ENCODE measurements around the gene TMEM242. TPM values are rescaled to one million over a fixed set of nuclear protein-coding genes. Genes with fewer than 3 reads are reported as not detected.

TMEM242 gene
- total and polyA plus RNA-seq, 10 of the 15 experiments (the other 5 are each of a cell fraction or from before 2014, with no cell fraction given): 2.8 to 9.8 (median 5.5) TPM

- TF ChIP-seq TCF3 (IDR thresholded peaks at IDR 0.05; ENCODE audit: borderline replicate concordance, insufficient read depth, low read depth, low read length) (no peak), ATF7 (IDR thresholded peaks at IDR 0.05; ENCODE audit: low read depth) (no peak), MTA2 (IDR thresholded peaks at IDR 0.05; ENCODE audit: low read depth) (no peak), IRF5 (IDR thresholded peaks at IDR 0.05; ENCODE audit: borderline replicate concordance) (no peak), ZBED1 (IDR thresholded peaks at IDR 0.05; ENCODE audit: borderline replicate concordance) (no peak)
Observed at GRCh38 chr6:157289764-157290163, 33.6 kb downstream of the TMEM242 start (continued).

- in situ Hi-C loops (cut with MboI) (no loop called here), intact Hi-C loops (cut with micrococcal nuclease; ENCODE audit: unreplicated experiment) (no loop called here)
- no peak for FAIRE-seq
- ChIA-PET RAD21 (ENCODE audit: unreplicated experiment) (interaction anchor here (0.7 kb wide), 1 partner anchor 585 kb away, joined by 3 read pairs; no protein-coding TSS in a partner anchor), SMC1A (ENCODE audit: uncharacterized antibody, unreplicated experiment) (interaction anchor here (0.7 to 1.4 kb wide), 2 partner anchors 10 to 26 kb away, joined by 3 to 4 read pairs; no protein-coding TSS in a partner anchor), CTCF (interaction anchor here (0.6 to 1.0 kb wide), 2 partner anchors 10 to 472 kb away, joined by 3 to 4 read pairs; no protein-coding TSS in a partner anchor), POLR2A (no interaction called here)
- Histone ChIP-seq H3K4me1 (ENCODE audit: control insufficient read depth, insufficient read depth, low read length) (no peaks in the 10 kb centered on the region), H3K27ac (ENCODE audit: control insufficient read depth, insufficient read depth) (no peak overlapping the region), H3K27me3 (replicated peaks in 1 of 2; ENCODE audit: control insufficient read depth in 2 of 2, insufficient read depth in 2 of 2, low read length in 1 of 2) (no peaks in the 10 kb centered on the region), H3K79me2 (ENCODE audit: control insufficient read depth, insufficient read depth, low read length) (no peaks in the 10 kb centered on the region), H4K20me1 (ENCODE audit: control insufficient read depth, insufficient read depth) (no peaks in the 10 kb centered on the region), H3K4me2 (ENCODE audit: control insufficient read depth, insufficient read depth) (no peak overlapping the region), H2AFZ (ENCODE audit: control insufficient read depth, low read depth, low read length) (no peak overlapping the region), H3K4me3 (no peak overlapping the region), H3K36me3 (ENCODE audit: control insufficient read depth in 2 of 2, insufficient read depth in 2 of 2, low read length in 1 of 2) (peaks cover 0 to 4% of the 10 kb centered on the region in 2 experiments; a peak in 2 of 4 replicates), H3K9me3 (replicated peaks; ENCODE audit: control insufficient read depth, insufficient read depth, low read length) (no peaks in the 10 kb centered on the region), H3K9ac (ENCODE audit: control insufficient read depth, insufficient read depth, low read length) (no peak overlapping the region)
- ATAC-seq: no peak
- WGBS (ENCODE audit: insufficient coverage, insufficient replicate concordance, low lambda C conversion rate, missing lambda C conversion rate): 83% methylated on average over 9 of the region's 9 CpGs
- DNase-seq (ENCODE audit: low read depth, low spot score): no peak
- BruUV-seq (replicated peaks): no TSS peak
- no peak for TF ChIP-seq CEBPZ (IDR thresholded peaks at IDR 0.05; ENCODE audit: low read depth, low read length)
- no peak for TF ChIP-seq TCF7 (IDR thresholded peaks at IDR 0.05; ENCODE audit: borderline replicate concordance)
- TF ChIP-seq ZNF24 (IDR thresholded peaks at IDR 0.05): no peak
- no peak for TF ChIP-seq SRF (IDR thresholded peaks at IDR 0.05; ENCODE audit: low read depth in 2 of 2, low read length in 2 of 2)
- no peak for TF ChIP-seq EZH2 (IDR thresholded peaks at IDR 0.05; ENCODE audit: borderline replicate concordance, control insufficient read depth, low read depth, low read length)
- no peak for TF ChIP-seq IRF3 (IDR thresholded peaks at IDR 0.05)
- TF ChIP-seq KAT2A (conservative IDR thresholded peaks at IDR 0.05; ENCODE audit: control insufficient read depth, low read depth, low read length): no peak
- no peak for TF ChIP-seq ATF3 (IDR thresholded peaks at IDR 0.05; ENCODE audit: borderline replicate concordance, extremely low read depth, low read depth, low read length)
- TF ChIP-seq SKIL (IDR thresholded peaks at IDR 0.05; ENCODE audit: low read depth, poor library complexity, severe bottlenecking): no peak
- TF ChIP-seq POU2F2 (IDR thresholded peaks at IDR 0.05; ENCODE audit: borderline replicate concordance, low read depth, low read length): no peak
Observed at GRCh38 chr6:157288575-157288974, 34.7 kb downstream of the TMEM242 start.
